NCI-H146 treated with DMSO at 0.1 percent for 48 hours (cell line): ENCODE measurements around the gene SPEF1.
"Not testable (repeated sequence)": the region's sequence is repeated elsewhere in the genome, so short reads cannot be mapped to it uniquely, and the experiment has no call there.

ENCODE experiments used
- DNase-seq: peaks from one replicate; lab custom pipeline; 2025; ENCODE audit not compliant: unreplicated experiment; lab: John Stamatoyannopoulos, UW

The SPEF1 gene, protein sequence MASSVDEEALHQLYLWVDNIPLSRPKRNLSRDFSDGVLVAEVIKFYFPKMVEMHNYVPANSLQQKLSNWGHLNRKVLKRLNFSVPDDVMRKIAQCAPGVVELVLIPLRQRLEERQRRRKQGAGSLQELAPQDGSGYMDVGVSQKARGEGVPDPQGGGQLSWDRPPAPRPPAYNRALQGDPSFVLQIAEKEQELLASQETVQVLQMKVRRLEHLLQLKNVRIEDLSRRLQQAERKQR

DNA sequence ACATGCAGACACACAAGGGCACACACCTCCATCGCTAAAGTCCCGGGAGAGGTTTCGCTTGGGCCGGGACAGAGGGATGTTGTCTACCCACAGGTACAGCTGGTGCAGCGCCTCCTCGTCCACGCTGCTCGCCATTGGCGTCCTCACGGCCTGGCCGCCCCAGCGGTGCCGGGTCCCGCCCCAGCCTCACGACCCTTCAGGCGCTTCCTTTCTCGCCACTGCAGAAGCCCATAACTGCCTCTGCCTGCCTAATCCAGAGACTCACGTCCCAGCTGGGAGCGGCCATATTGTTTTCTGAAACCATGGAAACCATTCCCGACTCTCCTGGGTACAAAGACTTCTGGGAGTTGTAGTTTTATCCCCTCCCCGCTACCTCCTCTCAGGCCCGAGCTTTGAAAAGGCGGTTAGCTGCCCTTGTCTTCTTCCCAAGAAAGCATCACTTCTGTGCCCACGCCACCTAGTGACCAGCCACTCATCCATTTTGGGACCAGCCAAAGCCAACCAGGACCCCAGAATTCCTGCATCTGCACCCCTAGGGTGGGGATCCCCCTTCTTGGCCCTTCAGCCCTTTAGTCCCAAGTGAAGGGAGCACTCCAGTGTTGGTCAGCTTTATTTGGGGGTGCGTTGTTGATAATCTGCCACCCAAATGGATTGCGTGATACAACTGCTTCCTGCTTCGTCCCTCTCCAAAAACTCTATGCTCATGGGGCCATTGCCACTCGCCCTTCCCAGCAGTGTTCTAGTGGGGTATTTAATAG is at the start of gene SPEF1:
Gene SPEF1, minus strand, starts transcription at position 296 of the 758 bp plus-strand sequence. Its CDS starts 161 bp downstream, at position 135.
- peak; percentile 93 for DNase-seq

DNA sequence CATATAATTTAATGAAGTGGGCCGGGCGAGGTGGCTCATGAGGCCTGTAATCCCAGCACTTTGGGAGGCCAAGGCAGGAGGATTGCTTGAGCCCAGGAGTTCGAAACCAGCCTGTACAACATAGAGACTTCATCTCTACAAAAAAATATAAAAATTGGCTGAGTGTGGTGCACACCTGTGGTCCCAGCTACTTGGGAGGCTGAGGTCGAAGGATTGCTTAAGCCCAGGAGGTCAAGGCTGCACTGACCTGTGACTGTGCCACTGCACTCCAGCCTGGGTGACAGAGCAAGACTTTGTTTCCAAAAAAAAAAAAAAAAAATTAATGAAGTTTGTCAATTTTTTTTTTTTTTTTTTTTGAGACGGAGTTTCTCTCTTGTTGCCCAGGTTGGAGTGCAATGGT is 48.6 kb upstream of the SPEF1 start:
- not testable (repeated sequence) for DNase-seq

DNA sequence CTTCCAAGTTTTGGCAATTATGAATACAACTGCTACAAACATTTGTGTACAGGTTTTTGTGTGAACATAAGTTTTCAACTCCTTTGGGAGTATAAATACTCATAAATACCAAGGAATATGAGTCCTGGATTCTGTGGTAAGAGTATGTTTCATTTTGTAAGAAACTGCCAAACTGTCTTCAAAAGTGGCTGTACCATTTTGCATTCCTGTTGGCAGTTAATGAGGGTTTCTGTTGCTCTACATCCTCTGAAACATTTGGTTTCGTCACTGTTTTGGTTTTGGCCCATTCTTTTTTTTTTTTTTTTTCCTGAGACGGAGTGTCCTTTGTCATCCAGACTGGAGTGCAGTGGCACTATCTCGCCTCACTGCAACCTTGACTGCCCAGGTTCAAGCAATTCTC is 47.5 kb upstream of the SPEF1 start:
- DNase-seq: no peak

DNA sequence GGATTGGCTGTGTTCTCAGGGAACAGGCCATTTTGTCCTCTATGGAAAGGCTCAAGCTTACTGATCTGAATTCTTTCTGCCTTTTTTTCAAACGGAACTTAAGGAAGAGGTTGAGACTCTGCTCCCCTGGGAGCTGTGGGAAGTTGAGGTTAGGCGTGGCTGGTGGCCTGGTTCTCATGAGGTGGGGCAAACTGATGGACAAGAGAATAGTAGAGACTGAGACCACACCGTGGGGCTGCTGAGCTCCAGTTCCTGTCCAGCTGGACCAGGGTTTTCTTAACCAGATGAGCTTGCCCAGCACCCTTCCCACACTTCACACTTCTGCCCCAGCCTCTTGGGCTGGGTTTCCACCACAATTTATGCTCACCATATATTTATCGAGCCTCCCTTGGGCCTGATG is 45.2 kb upstream of the SPEF1 start:
- no peak for DNase-seq

DNA sequence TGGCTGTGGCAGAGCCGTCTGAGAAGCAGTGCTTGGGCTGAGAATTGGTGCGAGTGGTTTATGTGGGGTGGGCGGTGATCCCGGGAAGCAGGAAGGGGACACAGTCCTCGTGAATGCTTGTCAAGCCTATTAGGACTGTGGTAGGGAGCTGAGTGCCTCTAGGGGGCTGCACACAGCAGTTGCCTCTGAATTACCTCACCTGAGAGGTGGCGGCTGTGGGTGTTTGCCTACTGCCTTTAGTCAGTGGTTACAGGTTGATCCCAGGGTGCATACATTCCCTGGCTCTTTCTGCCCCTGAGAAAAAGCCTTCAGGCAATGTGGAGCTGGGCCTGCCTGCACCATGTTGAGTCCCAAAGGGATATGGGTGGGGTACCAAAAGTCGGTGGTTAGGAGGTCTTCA is 44.3 kb upstream of the SPEF1 start:
- no peak for DNase-seq

DNA sequence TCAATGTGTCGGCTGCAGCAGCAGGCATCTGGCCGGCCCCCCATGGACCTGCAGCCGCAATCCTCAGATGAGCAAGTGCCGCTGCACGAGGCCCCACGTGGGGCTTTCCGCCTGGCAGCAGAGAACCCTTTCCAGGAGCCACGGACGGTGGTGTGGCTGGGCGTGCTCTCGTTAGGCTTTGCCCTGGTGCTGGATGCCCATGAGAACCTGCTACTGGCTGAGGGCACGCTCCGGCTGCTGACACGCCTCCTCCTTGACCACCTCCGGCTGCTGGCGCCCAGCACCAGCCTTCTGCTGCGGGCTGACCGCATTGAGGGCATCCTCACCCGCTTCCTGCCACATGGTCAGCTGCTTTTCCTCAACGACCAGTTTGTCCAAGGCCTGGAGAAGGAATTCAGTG is 42.6 kb upstream of the SPEF1 start:
- DNase-seq: no peak

DNA sequence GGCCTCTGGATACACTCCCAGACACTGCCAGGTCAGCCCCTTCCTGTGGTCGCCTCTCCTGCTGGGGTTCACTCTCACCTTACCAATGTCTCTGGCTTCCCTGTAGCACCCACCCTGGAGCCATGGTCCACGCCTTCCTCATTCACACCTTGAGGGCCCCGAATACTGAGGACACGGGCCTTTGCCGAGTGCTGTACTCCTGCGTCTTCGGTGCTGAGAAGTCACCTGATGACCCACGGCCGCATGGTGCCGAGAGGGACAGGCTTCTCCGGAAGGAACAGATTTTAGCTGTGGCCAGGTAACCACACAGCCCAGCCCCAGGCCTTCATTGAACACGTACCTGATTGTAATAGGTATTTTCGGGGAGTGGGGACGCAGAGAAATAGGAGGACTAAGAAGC is 40.7 kb upstream of the SPEF1 start:
- DNase-seq: no peak

DNA sequence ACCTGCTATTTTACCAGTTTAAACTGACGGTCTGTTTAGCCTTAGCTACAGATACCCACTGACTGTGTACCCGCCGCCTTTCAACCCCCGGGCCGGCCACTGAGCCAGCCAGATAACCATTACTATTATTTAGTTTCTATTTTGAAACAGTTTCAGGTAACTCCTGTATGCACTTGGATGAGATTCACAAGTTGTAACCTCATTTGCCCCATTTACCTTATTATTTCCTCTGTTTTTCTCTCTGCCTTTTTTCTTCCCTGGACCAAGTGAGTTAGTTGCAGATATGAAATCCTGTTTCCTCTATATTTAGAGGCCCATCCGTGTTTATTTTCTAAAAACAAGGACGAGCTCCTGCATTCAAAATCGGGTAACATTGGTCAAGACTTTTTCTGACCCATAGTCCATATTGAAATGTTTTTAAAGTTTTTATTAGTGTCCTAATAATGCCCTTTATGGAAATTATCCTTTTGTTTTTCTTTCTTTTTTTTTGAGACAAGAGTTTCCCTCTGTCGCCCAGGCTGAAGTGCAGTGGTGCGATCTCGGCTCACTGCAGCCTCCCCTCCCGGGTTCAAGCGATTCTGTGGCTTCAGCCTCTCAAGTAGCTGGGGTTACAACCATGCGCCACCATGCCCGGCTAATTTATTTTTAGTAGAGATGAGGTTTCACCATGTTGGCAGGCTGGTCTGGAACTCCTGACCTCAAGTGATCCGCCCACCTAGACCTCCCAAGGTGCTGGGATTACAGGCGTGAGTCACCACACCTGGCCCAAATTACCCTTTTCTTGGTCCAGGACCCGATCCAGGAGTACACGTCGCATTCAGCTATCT is 39.9 kb upstream of the SPEF1 start:
- DNase-seq: no peak

DNA sequence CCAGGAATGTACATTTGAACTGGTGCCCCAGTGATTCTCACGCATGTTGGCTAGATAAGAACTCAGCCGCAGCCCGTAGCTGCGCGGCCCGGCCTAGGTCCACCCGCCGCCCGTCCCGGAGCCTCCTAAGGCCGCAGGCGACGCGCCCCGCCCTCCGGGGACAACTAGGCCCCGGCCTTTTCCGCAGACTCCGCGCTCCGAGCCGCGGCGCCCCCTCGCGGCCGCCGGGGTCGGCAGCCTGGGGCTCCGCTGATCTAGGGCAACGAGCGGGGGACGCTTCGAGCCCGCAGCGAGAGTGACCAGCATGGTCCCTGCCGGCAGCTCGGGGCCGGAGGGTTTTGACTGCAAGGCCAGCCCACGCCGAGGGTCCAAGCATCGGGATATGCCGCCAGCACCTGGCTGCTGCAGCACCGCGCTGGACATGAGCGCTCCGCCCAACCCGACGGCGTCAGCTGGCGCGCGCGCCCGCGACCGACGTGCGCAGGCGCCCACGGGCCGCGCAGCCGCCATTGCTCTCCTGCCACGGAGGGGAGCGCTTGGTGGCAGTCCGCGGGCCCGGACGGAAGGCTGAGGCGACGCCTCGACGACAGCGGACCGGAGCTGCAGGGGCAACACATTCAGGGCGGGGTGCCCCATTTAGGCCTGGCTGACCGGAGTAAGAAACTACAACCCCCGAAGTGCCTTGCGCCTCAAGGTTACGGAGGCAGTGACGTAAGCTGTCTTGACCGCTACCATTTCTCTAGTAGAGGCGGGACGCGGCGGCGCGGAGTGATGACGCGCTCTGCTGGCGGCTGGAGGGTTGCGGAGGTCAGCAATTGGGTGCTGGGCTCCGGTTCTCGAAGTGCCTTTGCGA is 39.0 kb upstream of the SPEF1 start, which contains the start of gene AP5S1:
Gene AP5S1, plus strand, starts transcription at position 500 of the 853 bp plus-strand sequence. CDS start 1,571 bp downstream, outside the sequence.
- DNase-seq: peak; percentile 94

DNA sequence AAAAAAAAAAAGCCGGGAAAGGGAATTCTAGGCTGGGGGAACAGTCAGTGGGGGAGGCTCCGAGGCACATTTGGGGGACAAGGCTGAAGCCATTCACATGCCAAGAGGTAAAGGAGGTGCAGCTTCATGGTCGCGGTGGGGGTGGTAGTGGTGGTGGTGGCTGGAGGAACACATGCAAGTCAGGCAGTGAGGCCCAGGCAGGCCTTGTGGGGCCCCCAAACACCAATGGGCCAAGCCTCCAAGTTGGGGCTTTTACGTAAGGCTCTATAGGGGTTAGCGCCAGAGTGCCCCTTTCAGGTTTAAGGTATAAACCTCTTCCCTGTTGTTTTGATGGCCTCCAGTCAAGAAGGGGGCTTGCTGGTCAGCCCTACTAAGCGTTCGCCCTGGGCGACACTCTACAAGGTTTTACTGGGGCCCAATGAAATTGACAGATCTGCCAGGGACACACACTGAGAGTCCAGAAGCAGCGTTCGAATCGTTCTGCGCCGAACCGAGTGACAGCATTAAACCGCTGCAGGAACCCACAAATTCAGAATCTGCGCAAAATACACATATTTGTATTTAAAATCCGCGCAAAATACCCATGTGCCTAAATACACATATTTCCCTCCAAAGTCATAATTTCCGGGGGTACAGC is 38.3 kb upstream of the SPEF1 start:
- no peak for DNase-seq

DNA sequence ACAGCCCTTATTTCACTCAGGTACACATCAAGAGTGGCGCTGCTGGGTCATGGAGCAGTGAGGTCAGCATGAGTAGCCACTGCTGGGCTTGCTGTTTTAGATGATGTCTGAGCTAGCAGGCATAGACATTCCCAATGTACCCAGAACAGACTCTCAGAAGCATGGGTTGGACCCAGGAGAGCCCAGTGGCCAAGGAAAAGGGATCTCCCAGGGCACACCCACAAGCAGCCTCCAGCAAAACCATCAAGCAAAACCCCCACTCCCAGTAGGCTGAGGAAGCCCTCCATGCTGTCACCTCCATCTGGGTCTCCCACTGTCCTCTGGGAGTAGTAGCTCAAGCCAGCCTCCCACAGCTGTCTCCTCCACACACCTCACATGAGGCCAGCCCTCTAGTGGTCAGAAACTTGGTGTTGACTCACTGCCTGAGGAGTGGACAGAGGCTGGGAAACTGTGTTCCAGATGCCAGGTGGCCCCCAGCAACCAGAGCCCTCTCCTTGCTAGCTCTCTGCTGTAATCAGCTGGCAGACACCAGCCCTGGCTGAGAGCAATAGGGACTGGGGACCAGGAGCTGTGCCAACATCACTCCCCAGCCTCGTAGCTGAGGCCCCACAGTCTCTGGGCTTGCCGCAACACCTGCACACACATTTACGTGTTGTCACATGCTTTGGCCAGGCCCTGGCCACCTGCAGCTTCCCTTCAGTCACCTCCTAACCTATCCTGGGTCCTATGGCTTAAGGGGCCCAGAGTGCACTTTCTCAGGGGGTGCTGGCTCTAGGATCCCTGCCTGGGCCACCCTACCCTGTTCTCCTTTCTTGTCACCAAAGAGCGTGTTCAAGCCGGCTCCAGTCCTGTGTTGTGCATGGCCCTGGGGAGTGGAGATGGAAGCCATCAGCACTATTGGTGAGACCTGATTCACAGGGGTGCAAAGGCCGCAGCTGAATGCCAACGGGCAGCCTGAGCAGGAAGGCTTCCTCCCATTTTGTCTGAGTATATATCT is 37.2 kb upstream of the SPEF1 start:
- DNase-seq: peak; percentile 58

DNA sequence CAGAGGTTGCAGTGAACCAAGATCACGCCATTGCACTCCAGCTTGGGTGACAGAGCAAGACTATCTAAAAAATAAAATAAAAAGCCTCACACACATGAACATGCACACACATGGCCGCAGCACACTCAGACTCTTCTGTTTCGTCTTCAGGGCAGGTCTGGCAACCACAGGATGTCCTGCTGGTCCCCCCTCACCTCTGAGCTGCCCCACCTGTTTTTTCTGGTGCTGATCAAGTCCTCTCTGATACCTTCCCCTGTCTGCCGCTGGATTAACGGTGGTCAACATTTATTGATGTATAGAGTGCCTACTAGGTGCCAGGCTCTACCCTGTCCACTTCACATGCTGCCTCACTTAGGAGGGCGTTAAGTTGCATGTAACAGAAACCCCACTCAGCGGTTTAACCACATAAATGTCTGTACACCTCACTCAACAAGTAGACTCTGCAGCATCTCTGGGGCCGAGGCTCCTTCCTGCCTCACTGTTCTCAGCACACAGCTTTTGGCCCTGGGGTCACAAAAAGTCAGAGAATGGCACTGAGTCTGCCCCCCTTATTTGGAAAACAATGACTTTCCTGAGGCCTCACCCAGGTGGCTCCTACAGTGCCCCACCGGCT is 34.6 kb upstream of the SPEF1 start:
- no peak for DNase-seq

DNA sequence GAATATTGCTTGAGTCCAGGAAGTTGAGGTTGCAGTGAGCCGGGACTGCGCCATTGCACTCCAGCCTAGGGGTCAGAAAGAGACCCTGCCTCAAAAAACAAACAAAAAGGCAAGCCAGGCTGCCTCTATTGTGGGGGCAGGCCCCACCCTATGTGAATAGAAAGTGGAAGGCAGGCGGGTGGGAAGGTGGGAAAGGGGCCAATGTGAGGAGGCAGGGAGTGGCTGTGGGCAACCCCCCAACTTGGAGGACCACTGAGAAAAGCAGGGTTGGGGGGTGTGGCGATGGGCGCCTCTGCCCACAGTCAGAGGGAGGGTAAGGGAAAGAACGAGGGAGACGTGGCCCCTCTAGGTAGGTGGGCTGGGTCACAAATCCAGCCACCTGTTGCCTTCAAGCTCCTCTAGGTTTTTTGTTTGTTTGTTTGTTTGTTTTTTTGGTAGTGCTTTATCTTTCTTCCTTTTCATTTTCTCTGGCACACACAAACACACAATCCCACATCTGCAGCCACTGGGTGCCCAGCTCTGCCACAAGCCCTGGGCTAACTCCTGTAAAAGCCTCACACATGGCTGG is 33.8 kb upstream of the SPEF1 start:
- no peak for DNase-seq

DNA sequence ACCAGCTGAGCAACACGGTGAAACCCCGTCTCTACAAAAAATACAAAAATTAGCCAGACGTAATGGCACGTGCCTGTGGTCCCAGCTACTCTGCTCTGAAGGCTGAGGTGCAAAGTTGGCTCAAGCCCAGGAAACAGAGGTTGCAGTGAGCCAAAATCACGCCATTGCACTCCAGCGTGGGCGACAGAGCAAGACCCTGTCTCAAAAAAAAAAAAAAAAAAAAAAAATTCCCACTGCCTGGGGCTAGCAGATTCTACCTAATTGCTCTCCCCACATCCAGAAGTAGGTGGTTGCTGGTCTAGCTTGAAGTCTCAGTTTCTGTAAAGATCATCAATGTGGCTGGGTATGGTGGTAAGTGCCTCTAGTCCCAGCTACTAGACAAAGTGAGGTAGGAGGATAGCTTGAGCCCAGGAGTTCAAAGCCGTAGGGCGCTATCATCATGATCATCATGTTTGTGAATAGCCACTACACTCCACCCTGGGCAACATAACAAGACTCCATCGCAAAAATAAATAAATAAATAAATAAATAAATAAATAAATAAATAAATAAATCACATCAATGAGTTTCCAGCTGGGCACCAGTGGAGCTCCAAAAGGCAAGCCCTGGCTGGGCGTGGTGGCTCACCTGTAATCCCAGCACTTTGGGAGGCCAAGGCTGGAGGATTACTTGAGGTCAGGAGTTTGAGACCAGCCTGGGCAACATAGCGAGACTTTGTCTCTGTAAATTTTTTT is 32.8 kb upstream of the SPEF1 start:
- no peak for DNase-seq

DNA sequence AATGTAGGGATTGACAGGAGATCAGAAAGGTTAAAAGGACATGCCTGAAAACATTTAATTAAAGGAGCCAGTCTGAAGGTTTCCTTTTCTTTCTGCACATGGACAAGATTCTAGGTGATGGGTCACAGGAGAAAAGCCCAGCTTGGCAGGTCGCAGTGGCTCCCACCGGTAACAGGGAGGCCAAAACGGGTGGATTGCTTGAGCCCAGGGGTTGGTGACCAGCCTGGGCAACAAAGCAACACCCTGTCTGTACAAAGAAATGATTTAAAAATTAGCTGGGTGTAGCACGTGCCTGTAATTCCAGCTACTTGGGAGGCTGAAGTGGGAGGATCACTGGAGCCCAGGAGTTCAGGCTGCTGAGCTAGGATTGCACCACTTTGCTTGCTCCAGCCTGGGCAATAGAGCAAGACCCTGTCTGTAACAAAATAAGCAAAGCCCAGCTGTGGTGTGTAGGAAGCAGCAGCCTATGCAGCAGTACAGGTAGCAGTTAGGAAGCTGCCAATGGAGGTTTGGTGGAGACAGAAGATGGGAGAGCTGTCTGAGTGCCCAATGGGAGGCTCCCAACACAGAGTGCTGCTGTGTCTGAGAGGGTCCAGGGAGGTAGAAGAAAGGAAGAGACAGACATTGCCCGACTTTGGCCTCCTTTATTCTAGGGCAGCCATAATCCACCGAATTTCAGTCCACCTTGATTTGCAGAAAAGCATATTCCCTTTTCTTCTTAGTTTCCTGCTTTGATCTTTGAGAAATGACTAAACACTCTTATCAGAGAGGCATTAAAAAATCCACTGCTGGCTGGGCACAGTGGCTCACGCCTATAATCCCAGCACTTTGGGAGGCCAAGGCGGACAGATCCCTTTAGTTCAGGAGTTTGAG is 32.0 kb upstream of the SPEF1 start:
- DNase-seq: no peak

DNA sequence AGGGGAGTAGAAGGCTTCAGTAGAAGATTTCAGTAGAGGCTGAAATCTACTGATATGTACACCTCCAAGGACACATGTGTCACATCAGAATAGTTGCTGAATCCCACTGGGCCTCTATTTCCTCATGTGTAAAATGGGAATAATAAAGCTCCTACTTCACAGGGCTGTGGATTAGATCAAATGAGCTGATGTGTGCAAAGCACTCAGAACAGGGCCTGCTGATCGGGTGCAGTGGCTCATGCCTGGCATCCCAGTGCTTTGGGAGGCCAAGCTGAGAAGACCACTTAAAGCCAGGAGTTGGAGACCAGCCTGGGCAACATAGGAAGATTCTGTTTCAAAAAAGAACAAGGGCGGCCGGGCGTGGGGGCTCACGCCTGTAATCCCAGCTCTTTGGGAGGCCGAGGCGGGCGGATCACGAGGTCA is 31.0 kb upstream of the SPEF1 start:
- DNase-seq: no peak
